H1 (cell line): Measurements from ENCODE around the gene SOHLH2. TPM values are rescaled to one million over a fixed set of nuclear protein-coding genes. Genes with fewer than 3 reads are reported as not detected.

Experiments
- CTCF ChIA-PET: fragments of 300-600 bp; sonication (Branson Sonifier 250); formaldehyde crosslinking; loops from one replicate; lab custom pipeline; 2021; ENCODE audit not compliant: partially characterized antibody; lab: Charles Lee
- POLR2A ChIA-PET: fragments of 300-600 bp; sonication (Branson Sonifier 250); formaldehyde crosslinking; loops from one replicate; lab custom pipeline; 2021; ENCODE audit warnings: inconsistent platforms; ENCODE audit not compliant: partially characterized antibody; lab: Charles Lee
- DNase-seq, 2 experiments: peaks; one replicate each; pipeline versions ENCODE4 v3.0.0 to v3.0.0-alpha.2; 2010 to 2022; ENCODE audit warnings: low spot score in 2 of 2, low read depth in 1 of 2, mixed read lengths in 1 of 2
- FAIRE-seq: peaks from 2 replicates; lab custom pipeline; 2011; peaks lifted over from hg19 to GRCh38; lab: Jason Lieb, UNC
- H2AFZ ChIP-seq: 2 replicates; pipeline ENCODE4 v1.8.1; 2012; ENCODE audit warnings: low read length, inconsistent platforms
- H2AK5ac ChIP-seq: 2 replicates; pipeline ENCODE4 v1.6.1; 2013; ENCODE audit warnings: low read depth, low read length
- H2BK120ac ChIP-seq: replicated peaks from 2 replicates; pipeline ENCODE3; 2013; ENCODE audit warnings: low read depth, low read length, inconsistent platforms
- H2BK12ac ChIP-seq: 2 replicates; pipeline ENCODE4 v1.6.1; 2013; ENCODE audit warnings: low read depth, low read length
- H2BK15ac ChIP-seq: 2 replicates; pipeline ENCODE4 v1.6.1; 2013; ENCODE audit warnings: low read length
- H2BK20ac ChIP-seq: 2 replicates; pipeline ENCODE4 v1.6.1; 2013; ENCODE audit warnings: low read length
- H2BK5ac ChIP-seq: 2 replicates; pipeline ENCODE4 v1.6.1; 2013; ENCODE audit warnings: low read depth, low read length
- H3K14ac ChIP-seq: 2 replicates; pipeline ENCODE4 v1.6.1; 2013; ENCODE audit warnings: inconsistent platforms; ENCODE audit not compliant: insufficient read length
- H3K18ac ChIP-seq: 2 replicates; pipeline ENCODE4 v1.6.1; 2013; ENCODE audit warnings: low read length; ENCODE audit errors: extremely low read depth
- H3K23ac ChIP-seq: 2 replicates; pipeline ENCODE4 v1.6.1; 2013; ENCODE audit warnings: inconsistent platforms; ENCODE audit not compliant: insufficient read length
- H3K23me2 ChIP-seq: 2 replicates; pipeline ENCODE4 v1.6.1; 2013; ENCODE audit warnings: low read depth, low read length
- H3K27ac ChIP-seq: 2 replicates; pipeline ENCODE4 v1.6.1; 2011; ENCODE audit warnings: low read depth, low read length, inconsistent platforms
- H3K27me3 ChIP-seq, 4 experiments: replicated peaks in 1 of 4; 1 replicate in 1 of 4; 2 replicates in 3 of 4; pipeline versions ENCODE4 v1.6.1 to v1.8.1; 2011 to 2013; ENCODE audit warnings: low read length in 3 of 4, mild to moderate bottlenecking in 3 of 4, inconsistent platforms in 2 of 4, mixed read lengths in 2 of 4, moderate library complexity in 1 of 4; ENCODE audit not compliant: control insufficient read depth in 3 of 4, insufficient read depth in 3 of 4; ENCODE audit errors: extremely low read depth in 1 of 4
- H3K36me3 ChIP-seq, 4 experiments: 2 replicates each; pipeline versions ENCODE4 v1.6.1 to v1.8.1; 2011 to 2013; ENCODE audit warnings: mild to moderate bottlenecking in 4 of 4, low read length in 3 of 4, moderate library complexity in 2 of 4, control low read depth in 1 of 4, inconsistent platforms in 1 of 4; ENCODE audit not compliant: insufficient read depth in 4 of 4, control insufficient read depth in 2 of 4
- H3K4ac ChIP-seq: replicated peaks from 2 replicates; pipeline ENCODE3; 2013; ENCODE audit warnings: low read length, low read depth, mixed read lengths, inconsistent platforms; ENCODE audit not compliant: insufficient read length
- H3K4me1 ChIP-seq, 4 experiments: replicated peaks in 1 of 4; 1 replicate in 1 of 4; 2 replicates in 3 of 4; pipeline versions ENCODE4 v1.6.1 to v1.8.1; 2011 to 2013; ENCODE audit warnings: low read length in 3 of 4, inconsistent platforms in 2 of 4, mixed read lengths in 1 of 4; ENCODE audit not compliant: insufficient read depth in 4 of 4, control insufficient read depth in 3 of 4
- H3K4me2 ChIP-seq, 2 experiments: 2 replicates each; pipeline versions ENCODE4 v1.6.1 to v1.8.1; 2011 to 2013; ENCODE audit warnings: low read depth in 2 of 2, low read length in 2 of 2, control low read depth in 1 of 2, inconsistent platforms in 1 of 2, mild to moderate bottlenecking in 1 of 2; ENCODE audit not compliant: insufficient read depth in 1 of 2
- H3K4me3 ChIP-seq, 4 experiments: fragments of 200-600, 300-600 bp in 1 of 4; sonication (generic), shearing (Covaris generic), sonication (Bioruptor Twin) in 1 of 4; 2 replicates each; pipeline versions ENCODE4 v1.5.1 to v1.8.1; 2011 to 2016; ENCODE audit warnings: low read length in 4 of 4, low read depth in 3 of 4, control low read depth in 2 of 4, inconsistent platforms in 2 of 4, mild to moderate bottlenecking in 2 of 4, mixed read lengths in 1 of 4, moderate library complexity in 1 of 4; ENCODE audit not compliant: insufficient read depth in 2 of 4; ENCODE audit errors: extremely low read depth in 1 of 4
- H3K56ac ChIP-seq: replicated peaks from 2 replicates; pipeline ENCODE3; 2013; ENCODE audit warnings: low read depth, mild to moderate bottlenecking, mixed read lengths, low read length, inconsistent platforms; ENCODE audit not compliant: insufficient read length
- H3K79me1 ChIP-seq: 2 replicates; pipeline ENCODE4 v1.6.1; 2013; ENCODE audit warnings: low read depth, low read length, control low read depth
- H3K79me2 ChIP-seq, 2 experiments: 2 replicates each; pipeline versions ENCODE4 v1.6.1 to v1.8.1; 2012 to 2013; ENCODE audit warnings: low read length in 2 of 2, mild to moderate bottlenecking in 2 of 2, inconsistent platforms in 1 of 2; ENCODE audit not compliant: insufficient read depth in 2 of 2, control insufficient read depth in 1 of 2
- H3K9ac ChIP-seq, 4 experiments: replicated peaks in 1 of 4; 1 replicate in 1 of 4; 2 replicates in 3 of 4; pipeline versions ENCODE4 v1.6.1 to v1.8.1; 2011 to 2013; ENCODE audit warnings: low read depth in 3 of 4, low read length in 3 of 4, control low read depth in 2 of 4, mild to moderate bottlenecking in 2 of 4, moderate library complexity in 2 of 4, inconsistent platforms in 1 of 4; ENCODE audit errors: extremely low read depth in 1 of 4
- H3K9me3 ChIP-seq, 2 experiments: 2 replicates each; pipeline versions ENCODE4 v1.6.1 to v1.8.1; 2012 to 2013; ENCODE audit warnings: mild to moderate bottlenecking in 2 of 2, moderate library complexity in 2 of 2, control low read depth in 1 of 2, inconsistent platforms in 1 of 2, low read depth in 1 of 2, low read length in 1 of 2, mixed read lengths in 1 of 2; ENCODE audit not compliant: insufficient read depth in 2 of 2
- H4K20me1 ChIP-seq, 2 experiments: replicated peaks in 1 of 2; 2 replicates each; pipeline versions ENCODE3 to v1.8.1; 2011 to 2013; ENCODE audit warnings: inconsistent platforms in 2 of 2, low read length in 2 of 2, mild to moderate bottlenecking in 1 of 2; ENCODE audit not compliant: insufficient read depth in 2 of 2, control insufficient read depth in 1 of 2
- H4K5ac ChIP-seq: 2 replicates; pipeline ENCODE4 v1.6.1; 2013; ENCODE audit warnings: low read length, low read depth, mixed read lengths, inconsistent platforms; ENCODE audit not compliant: insufficient read length
- H4K8ac ChIP-seq: 2 replicates; pipeline ENCODE4 v1.8.0; 2013; ENCODE audit warnings: mild to moderate bottlenecking, moderate library complexity, low read length, inconsistent platforms; ENCODE audit not compliant: insufficient read depth; ENCODE audit errors: extremely low read depth
- H4K91ac ChIP-seq: replicated peaks from 2 replicates; pipeline ENCODE3; 2013; ENCODE audit warnings: low read length, mixed read lengths, inconsistent platforms; ENCODE audit not compliant: insufficient read length
- MAFK ChIP-seq: IDR thresholded peaks from 2 replicates; pipeline ENCODE4 v1.6.1; 2012; ENCODE audit warnings: low read depth, mild to moderate bottlenecking, improper control_type of control experiment, low read length
- RFX5 ChIP-seq: IDR thresholded peaks from 2 replicates; pipeline ENCODE4 v1.6.1; 2011; ENCODE audit warnings: low read depth, low read length, improper control_type of control experiment, borderline replicate concordance
- WGBS, 2 experiments: shearing (Covaris generic) in 1 of 2; methylation state at CpG; one replicate each; pipeline versions ENCODE4 v1.1.6 to v1.1.7; 2013 to 2015; ENCODE audit warnings: low lambda C conversion rate in 2 of 2, mixed read lengths in 2 of 2, inconsistent platforms in 1 of 2, low coverage in 1 of 2, missing lambda C conversion rate in 1 of 2; ENCODE audit not compliant: insufficient replicate concordance in 2 of 2, insufficient coverage in 1 of 2, insufficient read length in 1 of 2; ENCODE audit errors: extremely low coverage in 1 of 2, missing lambda C conversion rate in 1 of 2; 5-methylcytosine and 5-hydroxymethylcytosine counted together
- polyA plus RNA-seq, 7 experiments: library from polyadenylated mRNA; depleted of rRNA in 3 of 7; stranded (reverse) in 5 of 7; unstranded in 2 of 7; fragments of >200 nt in 5 of 7; fragments of 200-250 nt in 2 of 7; gene quantifications; 1 replicate in 5 of 7; 2 replicates in 1 of 7; 4 replicates in 1 of 7; pipeline versions ENCODE4 v1.2.1 to v1.2.3, GENCODE V29; 2011 to 2013; ENCODE audit warnings: missing spikeins in 2 of 7, mixed read lengths in 2 of 7
- total RNA-seq: library from RNA; stranded (reverse); fragmentation: NEBNext Ultra II Directional; extraction: Animal tissue kit (Norgen Biotek cat#: 25700); gene quantifications from 2 replicates; pipeline ENCODE4 v1.2.1, GENCODE V29; 2021
- TF ChIP-seq, protein P1 (sequence below): IDR thresholded peaks from 2 replicates; pipeline ENCODE4 v1.6.1; 2012; ENCODE audit warnings: low read length, inconsistent platforms

SOHLH2 gene
- total and polyA plus RNA-seq, 2 of the 8 experiments (the other 6 are each of a cell fraction or from before 2014, with no cell fraction given): 6.8 to 10.3 TPM

DNA sequence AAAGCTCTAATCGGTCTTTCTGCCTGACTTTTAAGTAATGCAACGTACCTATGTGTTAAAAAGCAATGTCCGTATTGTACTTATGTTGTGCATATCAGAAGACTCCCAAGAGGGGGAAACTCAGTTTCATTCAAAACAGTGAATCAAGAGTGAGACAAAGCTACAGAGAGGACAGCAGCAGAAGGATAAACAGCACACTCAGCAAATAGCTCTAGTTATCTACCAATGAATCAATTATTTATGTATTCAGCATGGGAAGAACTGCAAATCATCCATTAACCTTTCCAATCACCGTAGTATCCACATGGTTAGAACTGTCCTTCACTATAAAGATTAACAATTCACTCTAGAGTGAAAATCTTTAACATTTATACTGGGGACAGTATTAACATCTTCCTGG, 36.7 kb upstream of the SOHLH2 start:
- no peaks in the 10 kb centered on the region for H3K79me2 ChIP-seq
- no peaks in the 10 kb centered on the region for H3K27me3 ChIP-seq
- no peak overlapping the region for H3K4me3 ChIP-seq
- ChIA-PET POLR2A (no interaction called here), CTCF (interaction anchor here (1.3 to 2.0 kb wide), 3 partner anchors 11 to 262 kb away, joined by 3 to 5 read pairs (median 3); no protein-coding TSS in a partner anchor)
- TF ChIP-seq RFX5 (no peak), MAFK (peak; percentile 31; the same call in 1 of the 2 replicates)
- TF ChIP-seq, protein P1, sequence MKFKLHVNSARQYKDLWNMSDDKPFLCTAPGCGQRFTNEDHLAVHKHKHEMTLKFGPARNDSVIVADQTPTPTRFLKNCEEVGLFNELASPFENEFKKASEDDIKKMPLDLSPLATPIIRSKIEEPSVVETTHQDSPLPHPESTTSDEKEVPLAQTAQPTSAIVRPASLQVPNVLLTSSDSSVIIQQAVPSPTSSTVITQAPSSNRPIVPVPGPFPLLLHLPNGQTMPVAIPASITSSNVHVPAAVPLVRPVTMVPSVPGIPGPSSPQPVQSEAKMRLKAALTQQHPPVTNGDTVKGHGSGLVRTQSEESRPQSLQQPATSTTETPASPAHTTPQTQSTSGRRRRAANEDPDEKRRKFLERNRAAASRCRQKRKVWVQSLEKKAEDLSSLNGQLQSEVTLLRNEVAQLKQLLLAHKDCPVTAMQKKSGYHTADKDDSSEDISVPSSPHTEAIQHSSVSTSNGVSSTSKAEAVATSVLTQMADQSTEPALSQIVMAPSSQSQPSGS: no peak
- H3K9me3 ChIP-seq: no peaks in the 10 kb centered on the region
- H3K4me2 ChIP-seq: no peak overlapping the region
- H2BK12ac ChIP-seq: no peak overlapping the region
- H4K91ac ChIP-seq: no peak overlapping the region
- H3K36me3 ChIP-seq: peaks cover 6 to 29% (median 11%) of the 10 kb centered on the region in 4 experiments; a peak in 7 of 8 replicates
- no peaks in the 10 kb centered on the region for H3K4me1 ChIP-seq
- DNase-seq (no peak), FAIRE-seq (no peak)
- H2BK15ac ChIP-seq: no peak overlapping the region
- no peaks in the 10 kb centered on the region for H3K23me2 ChIP-seq
- H2BK120ac ChIP-seq: no peak overlapping the region
- H2AK5ac ChIP-seq: no peak overlapping the region
- no peak overlapping the region for H2BK20ac ChIP-seq
- H4K20me1 ChIP-seq: no peaks in the 10 kb centered on the region
- no peaks in the 10 kb centered on the region for H3K79me1 ChIP-seq
- H3K9ac ChIP-seq: no peak overlapping the region
- H3K56ac ChIP-seq: no peak overlapping the region
- H3K27ac ChIP-seq: no peak overlapping the region
- H2AFZ ChIP-seq: no peak overlapping the region
- H3K14ac ChIP-seq: no peak overlapping the region
- H3K18ac ChIP-seq: no peak overlapping the region
- no peak overlapping the region for H3K4ac ChIP-seq
- H3K23ac ChIP-seq: no peak overlapping the region
- H2BK5ac ChIP-seq: no peak overlapping the region
- 87% methylated on average over 4 of the region's 4 CpGs; no CpG with 5 or more reads in 1 of the 2 experiments for WGBS, 2 experiments
- H4K8ac ChIP-seq: no peak overlapping the region
- no peak overlapping the region for H4K5ac ChIP-seq
